HG02571 (cell line): ENCODE data around the gene BMP6.

Experiments
- ATAC-seq: cut with Tn5 transposase; IDR thresholded peaks from one replicate; pipeline ENCODE4 v1.9.1; 2021; ENCODE audit warnings: mild to moderate bottlenecking, moderate library complexity; ENCODE audit not compliant: unreplicated experiment

BMP6 gene

DNA sequence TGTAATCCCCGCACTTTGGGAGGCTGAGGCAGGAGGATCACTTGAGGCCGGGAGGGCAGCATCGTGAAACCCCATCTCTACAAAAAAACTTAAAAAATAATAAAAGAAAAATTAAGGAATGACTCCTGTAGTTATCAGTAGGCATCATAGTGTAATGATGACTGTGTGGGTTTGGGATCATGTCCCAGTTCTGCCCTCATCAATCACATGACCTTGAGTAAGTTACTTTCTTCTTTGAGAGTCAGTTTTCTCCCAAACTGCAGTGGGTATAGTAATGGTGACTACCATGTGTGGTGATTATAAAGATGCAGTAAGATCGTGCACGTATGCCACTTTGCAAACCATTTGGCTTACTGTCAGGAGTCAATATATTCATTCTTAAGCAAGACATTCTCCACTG is 95.5 kb downstream of the BMP6 start:
- ATAC-seq: no peak

DNA sequence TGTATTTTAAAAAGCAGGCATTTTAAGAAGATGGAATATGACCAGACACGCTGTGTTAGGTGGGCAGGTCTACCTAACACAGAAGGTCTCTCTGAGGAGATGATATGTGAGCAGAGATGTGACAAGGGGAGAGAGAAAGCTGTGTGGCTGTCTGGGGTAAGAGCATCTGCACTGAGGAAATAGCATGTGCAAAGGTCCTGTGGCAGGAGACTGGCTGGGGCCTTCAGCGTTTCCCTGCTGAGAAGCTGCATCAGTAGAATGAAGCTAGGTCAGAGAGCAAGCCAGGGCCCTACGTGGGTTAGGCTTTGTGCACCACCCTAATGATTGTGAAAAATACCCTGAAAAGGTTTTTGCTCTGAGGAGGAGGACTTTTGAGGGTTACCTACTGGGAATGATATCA is 97.7 kb downstream of the BMP6 start:
- no peak for ATAC-seq

DNA sequence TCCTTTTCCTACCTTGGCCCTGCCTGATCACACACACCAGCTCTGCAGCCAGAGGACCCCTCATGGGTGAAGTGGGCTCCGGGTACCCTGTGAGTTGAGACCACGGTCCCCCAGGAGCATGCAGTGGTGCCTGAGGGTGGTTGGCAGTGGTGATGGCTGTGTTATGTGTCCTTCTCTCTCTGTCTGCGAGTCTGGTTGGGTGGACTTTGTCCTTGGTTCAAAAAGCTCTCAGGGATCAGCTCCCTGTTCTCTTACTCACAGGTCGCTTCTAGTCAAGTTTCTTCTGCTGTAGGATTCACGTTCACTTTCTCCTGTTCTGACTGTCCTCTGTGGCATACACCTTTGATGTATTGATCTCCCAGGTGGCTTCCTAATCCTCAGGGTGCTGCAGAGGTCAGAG is 100.1 kb downstream of the BMP6 start:
- ATAC-seq: no peak

DNA sequence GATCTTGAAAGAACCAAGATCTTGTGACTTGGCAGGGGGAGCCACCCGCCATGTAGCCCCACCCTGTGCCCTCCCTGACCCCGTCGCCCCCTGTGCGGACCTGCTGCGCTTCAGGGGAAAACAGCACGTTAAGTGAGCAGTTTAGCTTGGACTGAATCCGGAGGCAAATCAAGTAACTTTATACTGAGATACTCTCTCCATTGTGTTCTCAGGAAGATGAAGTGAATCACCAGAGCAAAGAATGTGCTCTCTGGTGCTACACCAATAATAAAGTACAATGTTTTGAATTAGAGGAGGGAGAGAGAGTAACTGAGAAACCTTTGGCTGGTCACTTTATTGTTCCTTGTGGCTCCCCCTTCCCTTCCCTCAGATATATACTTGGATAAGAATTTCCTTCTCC is 101.2 kb downstream of the BMP6 start:
- no peak for ATAC-seq

DNA sequence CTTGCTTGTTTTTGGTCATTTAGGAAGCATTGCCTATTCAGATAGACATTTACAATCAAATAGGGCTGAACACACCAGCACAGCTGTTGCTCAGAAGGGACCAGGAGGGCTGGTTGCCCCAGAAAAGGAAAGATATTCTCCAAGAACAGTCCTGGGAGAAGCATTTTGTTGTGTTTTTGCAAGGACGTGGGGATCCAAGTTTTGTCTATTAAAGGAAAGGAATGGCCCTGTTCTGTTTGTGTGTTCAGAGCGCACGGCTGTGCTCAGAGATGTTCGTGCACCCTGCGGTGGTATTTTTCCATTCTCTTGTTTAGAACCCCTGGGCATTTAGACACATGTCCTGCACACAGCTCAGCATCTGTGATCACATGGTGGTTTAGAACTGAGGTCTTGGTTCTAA is 102.2 kb downstream of the BMP6 start:
- ATAC-seq: no peak

DNA sequence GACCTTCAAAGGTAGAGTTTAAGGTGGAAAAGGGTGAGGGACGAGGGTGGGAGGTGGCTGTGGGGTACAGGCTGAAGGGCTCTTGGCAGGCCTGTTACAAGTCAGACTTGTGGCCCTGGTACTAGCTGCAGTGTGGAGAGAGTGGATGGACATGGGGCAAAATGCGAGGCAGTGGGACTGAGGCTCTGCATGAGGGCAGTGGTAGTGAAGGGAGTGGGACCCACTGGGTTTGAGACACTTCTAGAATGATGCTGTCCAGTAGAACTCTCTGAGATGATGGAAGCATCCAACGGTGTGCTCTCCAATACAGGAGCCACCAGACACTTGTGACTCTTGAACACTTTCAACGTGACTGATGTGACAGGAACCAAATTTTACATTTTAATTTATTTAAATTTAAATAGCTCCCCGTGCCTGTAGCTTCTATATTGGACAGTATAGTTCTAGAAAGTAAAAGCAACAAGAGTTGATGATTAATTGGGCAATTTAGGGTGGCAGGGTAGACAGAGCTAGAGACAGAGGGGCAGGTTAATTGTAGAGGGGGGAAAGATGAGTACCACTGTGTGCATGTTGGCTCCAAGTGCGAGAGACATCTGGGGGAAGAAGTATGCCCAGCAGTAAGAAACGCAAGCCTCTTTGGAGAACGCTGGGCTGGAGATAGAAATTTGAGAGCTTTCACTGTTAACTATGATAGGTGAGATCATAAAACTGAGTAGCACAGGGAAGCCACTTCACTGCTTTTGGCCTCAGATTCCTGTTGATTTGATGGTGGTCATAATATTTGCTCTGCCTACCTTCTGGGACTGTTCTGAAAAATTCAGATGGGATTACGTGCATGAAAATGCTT is 107.2 kb downstream of the BMP6 start:
- ATAC-seq: no peak

DNA sequence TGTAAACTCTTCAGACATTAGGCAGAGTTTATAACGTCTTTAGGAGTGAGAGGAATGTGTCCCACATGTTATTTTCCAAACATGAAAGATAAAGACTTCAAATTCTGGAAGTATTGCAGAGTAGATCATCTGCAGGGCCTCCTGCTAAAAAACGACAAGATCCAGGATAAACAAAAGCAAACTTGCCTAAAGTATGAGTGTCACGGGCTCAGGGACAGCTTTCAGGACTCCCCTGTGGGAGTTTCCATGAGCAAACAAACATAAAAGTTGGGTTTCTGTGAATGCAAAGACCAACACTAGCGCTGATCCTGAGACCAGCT is 107.8 kb downstream of the BMP6 start:
- ATAC-seq: no peak

DNA sequence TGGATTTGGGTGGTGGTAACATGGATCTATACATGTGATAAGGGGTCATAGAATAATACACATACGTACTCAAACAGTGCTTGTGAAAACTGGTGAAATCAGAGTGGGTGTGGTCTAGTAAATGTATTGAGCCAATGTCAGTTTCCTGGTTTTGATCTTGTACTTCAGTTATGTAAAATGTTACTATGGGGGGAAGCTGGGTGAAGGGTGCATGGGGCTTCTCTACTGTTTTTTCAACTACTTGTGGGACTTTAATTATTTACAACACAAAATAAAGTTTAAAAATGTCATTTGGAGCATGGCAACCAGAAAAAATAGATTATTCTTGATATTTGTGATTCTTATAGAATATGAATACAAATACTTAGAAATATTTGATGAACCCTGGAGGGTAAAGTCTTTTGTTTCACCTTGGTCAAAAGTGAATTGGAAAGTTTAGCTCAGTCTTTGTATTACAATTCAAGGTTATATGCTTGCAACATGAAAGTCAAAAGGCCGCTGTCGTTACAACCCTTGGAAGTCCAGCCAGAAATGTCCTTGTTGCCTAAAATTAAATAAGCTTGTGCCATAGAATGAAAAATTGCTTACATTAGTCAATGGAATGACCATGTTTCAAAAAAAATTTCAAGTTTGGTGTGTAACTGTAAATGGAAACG is 110.6 kb downstream of the BMP6 start:
- no peak for ATAC-seq

DNA sequence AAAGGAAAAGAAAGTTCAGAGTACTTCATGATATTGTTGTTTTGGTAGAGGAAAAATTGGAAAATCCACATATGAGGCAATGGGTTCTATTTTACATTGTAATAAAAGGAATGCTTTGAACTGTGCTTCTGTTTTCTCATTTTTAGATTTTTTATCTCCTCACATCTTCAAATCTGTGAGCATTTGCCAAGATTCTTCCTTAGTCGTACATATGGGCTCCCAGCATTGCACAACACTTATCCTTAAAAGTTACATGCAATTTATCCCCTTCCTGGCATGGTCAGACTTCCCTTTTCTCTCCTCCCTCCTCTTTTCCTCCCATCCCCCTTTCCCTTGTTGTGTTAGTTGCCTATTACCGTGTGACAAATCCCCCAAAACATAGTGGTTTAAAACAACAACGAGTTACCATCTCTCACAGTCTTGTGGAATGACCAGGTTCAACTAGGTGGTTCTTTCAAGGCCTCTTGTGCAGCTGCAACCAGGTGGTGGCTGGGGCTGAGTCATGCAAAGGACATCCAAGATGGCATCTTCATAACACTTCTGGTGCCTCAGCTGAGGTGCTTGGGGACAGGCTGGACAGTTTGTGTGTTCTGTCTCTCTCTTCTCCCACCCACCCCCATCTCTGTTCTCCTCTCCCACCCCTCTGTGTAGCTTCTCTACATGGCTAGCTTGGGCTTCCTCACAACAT is 116.0 kb downstream of the BMP6 start:
- ATAC-seq: no peak

DNA sequence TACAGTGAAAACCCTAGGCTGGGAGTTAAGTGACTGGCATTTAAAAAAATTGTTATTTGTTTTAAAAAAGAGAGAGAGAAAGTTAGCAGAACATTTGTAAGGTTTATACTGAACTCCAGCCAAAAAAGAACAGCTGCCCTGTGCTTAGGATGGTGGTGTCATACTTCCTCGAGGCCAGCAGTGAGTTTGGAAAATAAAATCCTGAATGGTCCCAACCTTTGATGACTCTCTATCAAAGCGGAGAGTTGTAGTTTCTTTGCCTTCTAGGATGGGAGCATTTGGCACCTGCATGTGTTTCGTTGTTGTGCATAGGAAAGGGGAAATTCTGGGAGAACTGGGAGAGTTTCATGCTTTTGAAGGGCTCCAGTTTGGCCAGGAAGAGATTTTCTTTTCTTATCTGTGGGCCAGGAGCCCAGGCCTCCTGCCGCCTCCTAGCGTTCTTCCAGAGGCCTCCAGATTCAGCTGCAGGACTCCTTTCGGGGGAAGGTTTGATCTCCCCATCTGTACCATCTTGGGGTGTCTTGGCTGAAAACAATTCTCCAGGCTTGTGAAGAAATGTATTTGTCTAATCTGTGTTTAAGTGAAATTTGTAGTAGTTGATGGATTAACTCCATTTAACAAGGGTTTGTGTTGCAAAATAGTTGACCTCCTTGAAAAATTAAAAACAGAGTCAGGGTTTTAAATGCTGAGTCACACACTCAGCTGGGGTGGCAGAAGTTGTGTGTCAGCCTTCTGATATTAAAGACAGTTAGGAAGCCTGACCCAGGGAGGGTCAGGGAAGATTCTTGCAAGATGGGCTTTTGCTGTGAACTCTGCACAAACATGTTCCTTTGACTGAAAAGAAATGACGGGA is 121.3 kb downstream of the BMP6 start:
- no peak for ATAC-seq

DNA sequence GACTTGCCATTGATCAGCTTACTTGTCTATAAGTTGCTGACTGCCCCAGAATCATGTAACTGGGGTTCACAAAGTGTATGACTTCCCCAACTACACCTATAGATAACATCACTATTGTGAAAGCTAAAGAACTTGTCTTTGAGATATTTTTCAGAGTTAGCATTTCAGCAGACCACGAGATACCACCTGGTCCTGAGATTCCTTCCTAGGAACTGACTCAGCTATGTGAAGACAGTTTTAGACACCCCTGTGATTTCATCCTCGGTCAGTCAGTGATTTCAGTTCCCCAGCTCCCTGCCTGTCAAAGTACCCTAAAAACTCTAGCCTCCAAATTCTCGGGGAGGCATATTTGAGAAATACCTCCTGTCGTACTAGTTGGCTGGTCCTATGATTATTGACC is 122.3 kb downstream of the BMP6 start:
- no peak for ATAC-seq

DNA sequence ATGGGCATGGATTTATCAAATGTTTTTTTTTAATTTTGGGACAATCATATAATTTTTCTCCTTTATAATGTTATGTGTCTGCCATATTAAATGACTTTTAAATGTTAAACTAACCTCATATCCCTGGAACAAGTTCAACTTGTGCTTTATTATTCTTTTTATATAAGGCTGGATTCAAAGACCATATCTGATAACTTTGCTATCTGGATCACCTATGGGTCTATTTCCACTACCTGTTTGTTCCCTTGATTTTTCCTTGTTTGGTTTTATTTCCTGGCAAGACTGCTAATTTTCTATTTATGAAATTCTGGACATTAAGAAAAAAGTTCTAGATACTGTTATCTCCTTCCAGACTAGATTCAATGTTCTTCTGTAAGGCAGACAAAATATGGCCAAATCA is 125.9 kb downstream of the BMP6 start:
- no peak for ATAC-seq

DNA sequence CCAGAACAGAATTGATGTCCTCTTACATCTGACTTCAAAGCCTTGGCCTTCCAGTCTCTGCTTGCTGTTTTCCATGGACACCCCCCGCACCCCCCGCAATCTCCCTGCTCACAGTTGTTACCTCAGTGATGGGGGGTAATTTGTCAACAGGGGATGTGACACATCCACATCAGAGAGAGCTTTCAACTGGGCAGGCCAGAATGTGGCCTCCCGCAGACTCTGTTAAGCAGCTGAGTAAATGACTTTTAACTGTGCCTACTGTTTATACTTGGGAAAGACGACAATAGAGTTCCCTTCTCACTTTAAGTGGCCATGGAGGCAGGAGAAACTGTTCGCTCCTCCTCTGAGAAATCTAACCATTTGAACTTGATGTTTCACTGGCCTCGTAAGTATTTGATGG is 133.7 kb downstream of the BMP6 start:
- no peak for ATAC-seq

DNA sequence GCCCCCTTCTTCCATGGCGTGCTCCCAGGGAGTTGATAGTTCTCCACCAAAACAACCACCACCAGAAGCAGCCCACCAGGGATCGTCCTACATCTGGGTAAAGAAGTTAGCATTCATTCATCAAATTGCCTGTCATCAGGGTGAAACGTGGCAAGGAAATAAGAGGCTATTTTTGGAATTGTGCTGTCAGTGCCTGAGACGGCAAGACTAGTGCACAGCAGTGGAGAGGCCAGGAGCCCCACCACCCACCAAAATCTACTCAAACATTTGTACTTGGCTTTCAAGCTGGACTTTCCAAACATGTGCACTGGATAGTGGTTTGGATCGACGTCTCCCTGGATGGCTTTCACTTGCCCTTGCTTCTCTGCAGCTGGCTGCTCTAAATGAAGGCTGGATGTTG is 139.9 kb downstream of the BMP6 start:
- no peak for ATAC-seq

DNA sequence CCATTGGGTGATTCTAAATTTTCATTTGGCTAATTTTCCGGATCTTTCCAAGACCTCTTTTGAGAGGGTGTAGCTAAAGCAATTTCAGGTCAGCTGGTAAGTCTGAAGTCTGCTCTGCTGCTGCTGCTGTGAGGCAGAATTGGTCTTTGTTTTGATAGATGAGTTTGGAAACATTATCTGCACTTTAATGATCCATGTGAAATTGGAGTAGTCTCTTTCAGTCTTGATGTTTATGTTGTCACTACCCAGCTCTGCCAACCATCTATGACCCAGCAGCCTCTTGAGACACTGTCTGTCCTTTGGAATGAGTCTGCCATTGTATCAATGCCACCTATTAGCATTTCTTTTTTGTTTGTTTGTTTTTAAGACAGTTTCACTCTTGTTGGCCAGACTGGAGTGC is 140.6 kb downstream of the BMP6 start:
- ATAC-seq: no peak

DNA sequence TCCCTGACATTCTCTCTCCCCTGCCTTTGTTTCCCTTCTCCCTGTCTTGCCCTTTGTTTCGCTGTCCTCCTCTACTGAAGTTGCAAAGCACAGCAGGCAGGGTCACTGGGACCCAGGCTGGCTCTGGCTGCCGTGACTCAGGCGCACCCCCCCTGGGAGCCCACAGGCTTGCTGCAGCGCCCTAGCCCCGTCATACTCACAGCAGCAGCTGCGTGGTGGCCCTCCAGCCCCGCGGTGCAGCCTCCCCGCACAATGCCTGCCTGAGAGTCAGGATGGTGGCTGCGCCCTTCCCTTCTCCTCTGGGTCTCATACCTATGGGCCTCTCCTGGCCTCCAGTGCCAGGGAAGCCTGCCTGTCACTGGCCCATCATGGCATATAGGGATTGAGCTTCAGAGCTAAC is 143.0 kb downstream of the BMP6 start:
- no peak for ATAC-seq

DNA sequence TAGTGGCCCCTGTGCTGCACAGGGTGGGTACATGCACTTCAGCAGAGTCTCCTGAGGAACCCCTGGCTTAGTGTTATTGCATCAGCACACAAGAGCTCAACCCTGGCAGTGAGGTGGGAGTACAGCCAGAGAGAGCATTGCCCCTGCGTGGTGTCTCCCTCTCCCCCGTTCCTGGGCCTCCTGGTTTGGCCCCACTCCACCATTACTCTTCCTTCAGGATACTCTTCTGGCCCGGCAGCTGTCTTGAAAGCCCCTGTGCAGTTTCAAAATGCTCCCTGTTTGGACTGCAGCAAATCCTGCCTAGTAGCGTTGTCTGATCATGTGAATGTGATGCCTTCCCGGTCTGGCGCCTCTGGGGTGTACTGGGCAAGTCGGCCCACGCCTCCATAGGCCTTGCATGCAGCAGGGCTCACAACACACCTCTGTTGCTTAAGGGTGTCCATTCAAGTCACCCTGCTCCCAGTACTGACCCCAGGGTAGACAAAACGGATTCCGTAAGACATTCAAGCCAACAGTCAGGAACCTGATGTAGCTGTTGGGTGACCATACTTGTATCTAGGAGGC is 152.6 kb downstream of the BMP6 start:
- ATAC-seq: no peak

DNA sequence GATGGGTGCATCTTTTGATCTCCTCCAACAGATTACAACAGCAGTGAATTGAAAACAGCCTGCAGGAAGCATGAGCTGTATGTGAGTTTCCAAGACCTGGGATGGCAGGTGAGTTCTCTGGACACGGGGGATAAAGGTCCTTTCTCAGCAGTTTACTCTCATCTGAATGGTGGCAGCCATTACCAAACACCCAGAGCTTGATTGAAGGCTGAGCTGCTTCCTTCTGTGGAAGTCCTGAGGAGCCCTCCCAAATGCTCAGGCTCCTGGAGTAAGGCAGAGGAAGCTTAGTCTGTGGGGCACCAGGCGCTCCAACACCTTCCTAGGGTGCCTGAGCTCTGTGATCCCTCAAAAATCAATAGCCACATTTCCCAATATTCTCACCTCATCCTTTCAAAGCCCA is 153.1 kb downstream of the BMP6 start:
- ATAC-seq: no peak

DNA sequence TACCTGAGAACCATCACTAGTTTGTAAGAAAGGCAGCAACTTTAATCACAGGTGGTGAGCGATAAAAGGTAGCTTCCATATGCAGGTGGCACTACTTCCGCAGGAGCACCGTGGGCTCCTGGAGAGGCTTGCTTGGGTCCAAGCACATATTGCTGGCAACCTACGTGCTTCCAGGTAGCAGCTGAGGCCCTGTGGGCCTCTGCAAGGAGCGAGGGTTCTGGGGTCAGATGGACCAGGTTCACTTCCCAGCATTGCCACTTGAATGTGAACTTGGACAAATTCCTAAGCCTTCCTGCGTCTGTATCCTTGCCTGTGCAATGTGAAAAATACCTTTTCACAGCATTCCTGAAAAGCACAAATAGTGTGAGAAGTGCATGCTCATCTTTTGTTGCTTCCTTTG is 153.7 kb downstream of the BMP6 start:
- ATAC-seq: no peak

DNA sequence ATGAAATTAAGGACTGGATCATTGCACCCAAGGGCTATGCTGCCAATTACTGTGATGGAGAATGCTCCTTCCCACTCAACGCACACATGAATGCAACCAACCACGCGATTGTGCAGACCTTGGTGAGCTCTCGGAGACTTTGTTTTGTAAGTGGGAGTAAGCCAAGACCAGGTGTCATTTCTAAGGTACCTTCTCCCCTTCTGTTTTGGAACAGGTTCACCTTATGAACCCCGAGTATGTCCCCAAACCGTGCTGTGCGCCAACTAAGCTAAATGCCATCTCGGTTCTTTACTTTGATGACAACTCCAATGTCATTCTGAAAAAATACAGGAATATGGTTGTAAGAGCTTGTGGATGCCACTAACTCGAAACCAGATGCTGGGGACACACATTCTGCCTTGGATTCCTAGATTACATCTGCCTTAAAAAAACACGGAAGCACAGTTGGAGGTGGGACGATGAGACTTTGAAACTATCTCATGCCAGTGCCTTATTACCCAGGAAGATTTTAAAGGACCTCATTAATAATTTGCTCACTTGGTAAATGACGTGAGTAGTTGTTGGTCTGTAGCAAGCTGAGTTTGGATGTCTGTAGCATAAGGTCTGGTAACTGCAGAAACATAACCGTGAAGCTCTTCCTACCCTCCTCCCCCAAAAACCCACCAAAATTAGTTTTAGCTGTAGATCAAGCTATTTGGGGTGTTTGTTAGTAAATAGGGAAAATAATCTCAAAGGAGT is 154.2 kb downstream of the BMP6 start:
- no peak for ATAC-seq
